Stimulated activated CD4-positive, alpha-beta T cell treated with anti-CD3 and anti-CD28 coated beads, Interleukin-1b, Interleukin-23, amount 100 ng/mL, for 24 hours (primary cell): ENCODE results near the gene OR1N1.
A peak's percentile ranks its signal among the peaks of the same experiment; 100 is the strongest.
"Not testable (repeated sequence)": the region's sequence is repeated elsewhere in the genome, so short reads cannot be mapped to it uniquely, and the experiment has no call there.

Source experiments
- DNase-seq, 4 experiments: peaks; one replicate each; pipeline ENCODE4 v3.0.0-alpha.2; 2020; ENCODE audit warnings: low read depth in 4 of 4, low spot score in 1 of 4

The OR1N1 gene

GRCh38 chr9:122527193-122527592 is at the start of gene OR1N1:
OR1N1 (minus strand) TSS chr9:122527293; CDS start chr9:122527293, 0 bp downstream.
- DNase-seq = no peak

- no peak for DNase-seq
These were observed 45.4 kb upstream of the OR1N1 start for GRCh38 chr9:122572456-122572855.

- no peak for DNase-seq
These were observed 40.8 kb upstream of the OR1N1 start for GRCh38 chr9:122567901-122568300.

GRCh38 chr9:122562134-122562760 is 35.2 kb upstream of the OR1N1 start:
- no peak for DNase-seq

- no peak for DNase-seq
These were observed 34.4 kb upstream of the OR1N1 start for GRCh38 chr9:122561446-122561845.

GRCh38 chr9:122552812-122553211 is 25.7 kb upstream of the OR1N1 start, which contains the start of gene OR1N2:
OR1N2 (plus strand) TSS chr9:122553112; CDS start chr9:122553212, 100 bp downstream.
- DNase-seq = no peak

- no peak for DNase-seq
These were observed 24.3 kb upstream of the OR1N1 start for GRCh38 chr9:122551371-122551770.

GRCh38 chr9:122546196-122546595 is 19.1 kb upstream of the OR1N1 start:
- DNase-seq = no peak

GRCh38 chr9:122538757-122539156 is 11.7 kb upstream of the OR1N1 start:
- DNase-seq = no peak

- DNase-seq = not testable (repeated sequence)
These were observed 10.0 kb upstream of the OR1N1 start for GRCh38 chr9:122537066-122537465.

- DNase-seq = no peak
These were observed 9.0 kb upstream of the OR1N1 start for GRCh38 chr9:122536134-122536533.

GRCh38 chr9:122531157-122531556 is 4.1 kb upstream of the OR1N1 start:
- DNase-seq = not testable (repeated sequence)

GRCh38 chr9:122526602-122527001 is 491 bp downstream of the OR1N1 start:
- peak in 1 of 4 experiments; percentile 14 for DNase-seq

GRCh38 chr9:122519376-122519775 is 7.7 kb downstream of the OR1N1 start:
- DNase-seq = no peak

- no peak for DNase-seq
These were observed 8.3 kb downstream of the OR1N1 start, which contains the start of gene OR1J4 for GRCh38 chr9:122518841-122519240. OR1J4 (plus strand) TSS chr9:122519141; CDS start chr9:122519141, 0 bp downstream.

- DNase-seq = no peak
These were observed 8.9 kb downstream of the OR1N1 start for GRCh38 chr9:122518226-122518625.

GRCh38 chr9:122510502-122510901 is 16.6 kb downstream of the OR1N1 start, which contains the start of gene OR1J2:
OR1J2 (plus strand) TSS chr9:122510802; CDS start chr9:122510802, 0 bp downstream.
- DNase-seq = no peak

GRCh38 chr9:122506964-122507363 is 20.1 kb downstream of the OR1N1 start:
- DNase-seq = no peak

GRCh38 chr9:122498883-122499288 is 28.2 kb downstream of the OR1N1 start:
- DNase-seq = no peak

GRCh38 chr9:122479062-122479461 is 48.0 kb downstream of the OR1N1 start:
- no peak for DNase-seq

- no peak for DNase-seq
These were observed 49.3 kb downstream of the OR1N1 start, which contains the start of gene OR1J1 for GRCh38 chr9:122477826-122478225. OR1J1 (minus strand) TSS chr9:122477926; CDS start chr9:122477926, 0 bp downstream.

- no peak for DNase-seq
These were observed 49.7 kb downstream of the OR1N1 start for GRCh38 chr9:122477346-122477745.
